ENCODE results near the gene VWA3B. TPM values are rescaled to one million over a fixed set of nuclear protein-coding genes. Genes with fewer than 3 reads are reported as not detected.

Gene VWA3B
- total RNA-seq, 1 donor from 2014 or later, result not detected

GRCh38 chr2:98121149-98121548, 34.2 kb downstream of the VWA3B start:
- H3K27me3 ChIP-seq (ENCODE audit: insufficient read depth, low read length), result peaks cover 39% of the 10 kb centered on the region
- no peak overlapping the region for H3K9ac ChIP-seq (ENCODE audit: low read length)
- H3K36me3 ChIP-seq (ENCODE audit: insufficient read depth, low read length), result no peaks in the 10 kb centered on the region
- no peak overlapping the region for H2AFZ ChIP-seq (ENCODE audit: low read depth, low read length)
- peaks cover 8% of the 10 kb centered on the region for H3K4me1 ChIP-seq (ENCODE audit: insufficient read depth, low read length)
- peaks cover 5% of the 10 kb centered on the region for H3K4me1 Mint-ChIP-seq (ENCODE audit: low read depth, unreplicated experiment)
- no peak overlapping the region for H3K4me2 ChIP-seq (ENCODE audit: low read length)
- no peak overlapping the region for H3K4me3 ChIP-seq (ENCODE audit: insufficient read depth, low read depth, low read length)
- no peaks in the 10 kb centered on the region for H4K20me1 ChIP-seq (ENCODE audit: insufficient read depth, low read length)
- no peak overlapping the region for H3K4me3 Mint-ChIP-seq (ENCODE audit: unreplicated experiment)
- H3K36me3 Mint-ChIP-seq (ENCODE audit: low read depth, unreplicated experiment), result no peaks in the 10 kb centered on the region
- H3K9me3 Mint-ChIP-seq (ENCODE audit: unreplicated experiment), result no peaks in the 10 kb centered on the region
- FAIRE-seq (no peak), DNase-seq (ENCODE audit: low read depth) (no peak)
- TF ChIP-seq CTCF (IDR thresholded peaks at IDR 0.05; ENCODE audit: insufficient read depth, low read depth, low read length) (no peak), EZH2 (IDR thresholded peaks at IDR 0.05; ENCODE audit: insufficient read depth, low read length) (no peak)
- H3K27ac ChIP-seq (ENCODE audit: low read depth, low read length), result no peak overlapping the region
- no peaks in the 10 kb centered on the region for H3K9me3 ChIP-seq (ENCODE audit: insufficient read depth, low read depth, low read length)
- no peak overlapping the region for H3K27ac Mint-ChIP-seq (ENCODE audit: unreplicated experiment)
- H3K79me2 ChIP-seq (ENCODE audit: insufficient read depth, low read length), result no peaks in the 10 kb centered on the region
- peaks cover 73% of the 10 kb centered on the region for H3K27me3 Mint-ChIP-seq (ENCODE audit: low read depth, unreplicated experiment)

- H3K27me3 ChIP-seq (ENCODE audit: insufficient read depth, low read length), result peaks cover 43% of the 10 kb centered on the region
- no peak for FAIRE-seq
- H4K20me1 ChIP-seq (ENCODE audit: insufficient read depth, low read length), result no peaks in the 10 kb centered on the region
- Mint-ChIP-seq H3K36me3 (ENCODE audit: low read depth, unreplicated experiment) (no peaks in the 10 kb centered on the region), H3K4me3 (ENCODE audit: unreplicated experiment) (no peak overlapping the region), H3K27me3 (ENCODE audit: low read depth, unreplicated experiment) (peaks cover 81% of the 10 kb centered on the region), H3K4me1 (ENCODE audit: low read depth, unreplicated experiment) (peaks cover 5% of the 10 kb centered on the region), H3K9me3 (ENCODE audit: unreplicated experiment) (no peaks in the 10 kb centered on the region), H3K27ac (ENCODE audit: unreplicated experiment) (no peak overlapping the region)
- no peaks in the 10 kb centered on the region for H3K79me2 ChIP-seq (ENCODE audit: insufficient read depth, low read length)
- no peaks in the 10 kb centered on the region for H3K9me3 ChIP-seq (ENCODE audit: insufficient read depth, low read depth, low read length)
- H3K4me1 ChIP-seq (ENCODE audit: insufficient read depth, low read length), result peaks cover 8% of the 10 kb centered on the region
- no peak overlapping the region for H3K4me3 ChIP-seq (ENCODE audit: insufficient read depth, low read depth, low read length)
- no peak overlapping the region for H3K4me2 ChIP-seq (ENCODE audit: low read length)
- H3K27ac ChIP-seq (ENCODE audit: low read depth, low read length), result no peak overlapping the region
- TF ChIP-seq EZH2 (IDR thresholded peaks at IDR 0.05; ENCODE audit: insufficient read depth, low read length), result no peak
- TF ChIP-seq CTCF (IDR thresholded peaks at IDR 0.05; ENCODE audit: insufficient read depth, low read depth, low read length), result no peak
- no peaks in the 10 kb centered on the region for H3K36me3 ChIP-seq (ENCODE audit: insufficient read depth, low read length)
- no peak for DNase-seq (ENCODE audit: low read depth)
- H2AFZ ChIP-seq (ENCODE audit: low read depth, low read length), result no peak overlapping the region
- H3K9ac ChIP-seq (ENCODE audit: low read length), result no peak overlapping the region
Observed at GRCh38 chr2:98122524-98122923, 35.6 kb downstream of the VWA3B start.

GRCh38 chr2:98123286-98123685, 36.3 kb downstream of the VWA3B start:
- H3K4me2 ChIP-seq (ENCODE audit: low read length), result no peak overlapping the region
- H3K36me3 Mint-ChIP-seq (ENCODE audit: low read depth, unreplicated experiment), result no peaks in the 10 kb centered on the region
- no peaks in the 10 kb centered on the region for H4K20me1 ChIP-seq (ENCODE audit: insufficient read depth, low read length)
- no peaks in the 10 kb centered on the region for H3K9me3 ChIP-seq (ENCODE audit: insufficient read depth, low read depth, low read length)
- no peaks in the 10 kb centered on the region for H3K9me3 Mint-ChIP-seq (ENCODE audit: unreplicated experiment)
- peaks cover under 1% of the 10 kb centered on the region for H3K4me1 Mint-ChIP-seq (ENCODE audit: low read depth, unreplicated experiment)
- TF ChIP-seq EZH2 (IDR thresholded peaks at IDR 0.05; ENCODE audit: insufficient read depth, low read length), result no peak
- no peak for TF ChIP-seq CTCF (IDR thresholded peaks at IDR 0.05; ENCODE audit: insufficient read depth, low read depth, low read length)
- no peak overlapping the region for H3K4me3 Mint-ChIP-seq (ENCODE audit: unreplicated experiment)
- no peak overlapping the region for H3K27ac ChIP-seq (ENCODE audit: low read depth, low read length)
- no peak overlapping the region for H3K9ac ChIP-seq (ENCODE audit: low read length)
- no peak overlapping the region for H3K4me3 ChIP-seq (ENCODE audit: insufficient read depth, low read depth, low read length)
- H2AFZ ChIP-seq (ENCODE audit: low read depth, low read length), result no peak overlapping the region
- peaks cover 43% of the 10 kb centered on the region for H3K27me3 ChIP-seq (ENCODE audit: insufficient read depth, low read length)
- DNase-seq (ENCODE audit: low read depth), result no peak
- no peaks in the 10 kb centered on the region for H3K36me3 ChIP-seq (ENCODE audit: insufficient read depth, low read length)
- peaks cover 3% of the 10 kb centered on the region for H3K4me1 ChIP-seq (ENCODE audit: insufficient read depth, low read length)
- H3K79me2 ChIP-seq (ENCODE audit: insufficient read depth, low read length), result no peaks in the 10 kb centered on the region
- H3K27ac Mint-ChIP-seq (ENCODE audit: unreplicated experiment), result no peak overlapping the region
- FAIRE-seq, result no peak
- H3K27me3 Mint-ChIP-seq (ENCODE audit: low read depth, unreplicated experiment), result peaks cover 87% of the 10 kb centered on the region

Data from astrocyte (in vitro differentiated cells and primary cell).